GM21619 (cell line): ENCODE measurements around the gene HDAC4.

ENCODE experiments used
- ATAC-seq: cut with Tn5 transposase; IDR thresholded peaks from one replicate; pipeline ENCODE4 v1.9.1; 2021; ENCODE audit not compliant: unreplicated experiment

The HDAC4 gene

GRCh38 chr2:239148495-239149200 is 252.2 kb downstream of the HDAC4 start:
- no peak for ATAC-seq

DNA sequence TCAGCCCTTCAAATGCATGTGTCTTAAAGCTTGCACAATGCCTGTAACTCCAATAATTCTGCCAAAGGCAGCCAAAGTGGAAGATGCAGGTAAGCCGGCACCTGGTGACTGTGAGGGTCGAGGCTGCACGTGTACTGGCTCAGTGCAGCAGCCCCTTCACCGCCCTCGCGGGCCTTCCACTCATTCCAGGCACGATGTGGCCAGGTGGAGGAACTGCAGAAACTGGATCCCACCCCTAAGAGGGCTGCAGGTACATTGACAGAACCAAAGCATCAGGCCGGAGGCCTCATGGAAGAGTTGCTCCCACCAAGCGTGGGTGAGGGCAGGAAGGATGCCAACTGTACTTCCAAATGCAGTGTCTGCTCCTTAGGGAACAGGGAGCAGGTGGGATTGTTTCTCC is 253.4 kb downstream of the HDAC4 start:
- no peak for ATAC-seq

- ATAC-seq = no peak
Measured at GRCh38 chr2:239146741-239147181, 254.1 kb downstream of the HDAC4 start.

- ATAC-seq = no peak
Measured at GRCh38 chr2:239146011-239146641, 254.7 kb downstream of the HDAC4 start.

DNA sequence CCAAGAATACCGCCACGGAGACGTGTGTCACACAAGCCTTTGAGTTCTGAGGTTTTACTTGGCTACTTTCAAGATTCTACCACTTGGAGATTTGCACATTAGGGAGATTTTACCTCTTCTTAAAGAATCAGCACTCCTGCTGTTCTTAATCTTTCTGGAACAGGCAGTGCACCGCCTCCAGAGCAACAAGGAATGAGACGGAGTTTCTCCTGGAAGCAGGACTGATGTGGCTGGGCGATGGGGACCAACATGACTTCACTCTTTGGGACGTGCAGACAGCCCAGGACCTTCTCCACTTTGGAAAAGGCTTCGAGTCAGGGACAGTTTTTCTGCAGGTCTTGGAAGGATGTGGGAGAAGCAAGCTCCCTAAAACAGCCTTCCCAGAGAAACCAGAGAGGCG is 255.2 kb downstream of the HDAC4 start:
- no peak for ATAC-seq

GRCh38 chr2:239145106-239145505 is 255.7 kb downstream of the HDAC4 start:
- no peak for ATAC-seq

GRCh38 chr2:239144713-239144999 is 256.2 kb downstream of the HDAC4 start:
- ATAC-seq = no peak

- no peak for ATAC-seq
Measured at GRCh38 chr2:239143858-239144712, 256.7 kb downstream of the HDAC4 start.

GRCh38 chr2:239142806-239143205 is 258.0 kb downstream of the HDAC4 start:
- no peak for ATAC-seq

DNA sequence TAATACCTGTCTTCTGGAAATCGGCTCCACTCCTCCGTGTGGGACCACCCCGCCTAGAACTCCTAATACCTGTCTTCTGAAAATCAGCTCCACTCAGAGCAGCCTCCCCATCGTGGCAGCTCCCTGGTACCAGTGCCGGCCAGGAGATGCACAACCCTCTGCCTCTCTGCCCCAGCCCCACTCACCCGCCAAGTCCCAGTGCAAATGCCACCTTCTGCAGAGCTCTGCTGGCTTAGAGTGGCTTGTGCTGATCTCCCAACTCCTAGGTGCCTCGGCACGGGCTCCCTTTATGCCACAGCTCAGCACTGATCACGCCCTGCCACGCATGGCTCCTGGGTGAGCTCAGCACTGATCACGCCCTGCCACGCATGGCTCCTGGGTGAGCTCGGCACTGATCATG is 258.5 kb downstream of the HDAC4 start:
- ATAC-seq = no peak

GRCh38 chr2:239141021-239141760 is 259.6 kb downstream of the HDAC4 start:
- ATAC-seq = no peak

DNA sequence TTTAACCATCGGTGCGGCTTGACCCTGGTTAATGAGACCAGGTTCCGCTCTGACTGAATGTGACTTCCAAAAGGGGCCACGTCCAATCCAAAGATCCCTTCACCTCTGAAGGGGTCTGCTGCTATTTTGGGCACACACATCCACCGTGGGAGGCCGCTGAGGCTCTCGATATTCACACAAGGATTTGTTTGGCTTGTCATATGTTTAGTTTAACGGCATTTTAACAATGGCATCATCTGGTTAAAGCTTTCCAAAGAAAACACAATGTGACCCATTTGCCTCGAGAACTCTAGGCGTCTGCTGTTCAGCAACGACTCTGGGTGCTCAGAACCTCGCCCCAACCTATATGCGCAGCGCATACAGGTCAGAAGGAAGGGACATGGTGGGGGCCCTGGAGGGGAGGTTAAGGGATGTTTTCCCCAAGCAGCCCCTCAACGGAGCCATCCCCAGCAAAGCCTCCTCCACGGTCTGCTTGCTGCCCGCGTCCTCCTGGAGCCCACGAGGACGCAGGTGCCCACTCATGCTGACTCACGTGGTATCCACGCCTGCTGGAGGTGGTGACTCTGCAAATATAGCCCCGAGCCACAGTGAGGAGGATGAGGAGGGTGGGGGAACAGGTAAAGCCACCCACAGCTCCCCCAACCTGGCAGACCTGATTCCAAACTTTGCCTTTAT is 260.3 kb downstream of the HDAC4 start:
- no peak for ATAC-seq

DNA sequence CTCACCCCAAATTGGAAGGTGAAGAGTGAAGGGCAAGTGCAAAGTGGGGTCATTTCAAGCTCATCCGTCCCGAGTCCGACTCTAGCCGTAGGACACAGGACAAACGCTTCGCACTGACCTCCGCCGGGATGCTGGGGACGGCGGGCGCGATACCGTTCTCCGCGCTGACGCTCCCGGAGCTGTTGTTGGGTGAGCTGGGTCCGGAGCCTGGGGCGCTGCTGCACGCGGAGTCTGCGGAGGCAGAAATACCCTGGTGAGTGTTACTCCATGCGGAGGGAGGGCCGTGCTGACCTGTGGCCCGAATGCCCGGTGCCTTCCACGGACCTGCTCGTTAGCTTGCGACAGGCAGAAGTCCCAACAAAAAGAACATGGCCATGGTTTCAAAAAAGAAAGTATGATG is 261.3 kb downstream of the HDAC4 start:
- ATAC-seq = no peak

GRCh38 chr2:239139101-239139500 is 261.7 kb downstream of the HDAC4 start:
- no peak for ATAC-seq

GRCh38 chr2:239138610-239139009 is 262.2 kb downstream of the HDAC4 start:
- no peak for ATAC-seq

DNA sequence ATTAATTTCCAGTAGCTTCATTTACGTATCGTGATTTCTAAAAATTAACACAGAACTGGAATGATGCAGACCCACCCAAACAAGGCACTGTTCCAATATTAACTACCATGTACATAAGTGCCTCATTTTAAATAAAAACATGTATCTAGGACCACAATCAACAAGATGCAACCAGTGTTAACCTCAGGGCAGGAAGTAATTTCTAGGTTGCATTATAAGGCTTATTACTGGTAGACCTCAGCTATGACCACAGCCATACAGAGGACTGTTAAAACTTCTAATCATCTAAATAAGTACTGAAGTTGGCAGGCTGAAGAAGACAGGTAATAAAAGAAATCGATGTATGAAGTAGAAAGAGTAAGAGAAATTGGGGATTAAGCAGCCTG is 262.9 kb downstream of the HDAC4 start:
- no peak for ATAC-seq

DNA sequence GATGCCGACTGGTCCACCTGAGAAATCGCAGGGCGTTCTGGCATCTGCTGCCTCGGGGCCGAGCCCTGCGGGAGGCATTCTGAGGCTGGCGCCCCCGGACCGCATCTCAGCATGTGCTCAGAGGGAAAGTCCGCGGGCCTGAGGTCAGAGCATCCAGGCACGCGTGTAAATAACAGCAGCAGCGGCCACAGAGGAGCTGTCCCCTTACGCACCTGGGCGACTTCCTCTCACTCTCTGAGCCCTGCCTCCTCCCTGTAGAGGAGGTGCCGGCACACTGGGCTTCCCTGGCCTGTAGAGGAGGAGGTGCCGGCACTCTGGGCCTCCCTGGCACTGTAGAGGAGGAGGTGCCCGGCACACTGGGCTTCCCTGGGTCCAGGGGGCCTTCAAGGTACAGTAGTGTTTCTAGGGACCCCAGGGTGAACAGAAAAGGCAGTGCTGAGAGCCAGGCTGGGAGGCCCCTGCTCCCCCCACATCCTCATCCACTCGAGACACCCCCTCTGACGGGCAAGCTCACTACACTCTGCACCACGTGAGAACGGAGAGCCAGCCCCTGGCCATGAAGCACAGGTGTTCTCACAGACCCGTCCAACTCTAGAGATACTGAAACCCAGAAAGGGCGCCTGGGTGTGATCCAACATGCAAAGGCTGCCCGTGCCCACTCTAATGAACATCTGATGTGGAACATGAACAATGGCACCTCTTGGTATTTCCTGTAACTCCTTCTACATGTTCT is 263.5 kb downstream of the HDAC4 start:
- ATAC-seq = no peak

- no peak for ATAC-seq
Measured at GRCh38 chr2:239136762-239137161, 264.1 kb downstream of the HDAC4 start.

- ATAC-seq = no peak
Measured at GRCh38 chr2:239136203-239136602, 264.6 kb downstream of the HDAC4 start.

DNA sequence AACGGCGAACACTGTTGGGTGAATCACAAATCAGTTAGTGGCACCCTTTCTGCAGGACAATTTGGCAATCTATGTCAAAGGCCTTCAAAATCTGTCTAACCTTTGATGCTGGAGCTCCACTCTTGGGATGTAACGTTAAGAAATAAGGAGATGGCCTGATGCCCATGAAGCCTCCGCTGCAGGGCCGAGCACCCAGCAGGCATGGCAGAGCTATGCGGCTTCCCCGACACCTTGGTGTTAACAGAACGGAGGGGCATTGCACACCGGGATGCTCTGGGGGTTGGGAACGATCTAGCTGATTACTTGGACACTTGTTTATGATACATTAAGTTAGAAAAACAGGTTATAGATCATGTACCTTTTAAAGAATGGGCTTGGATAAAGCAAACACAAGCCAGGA is 265.3 kb downstream of the HDAC4 start:
- ATAC-seq = no peak
